Effector memory CD8-positive, alpha-beta T cell (primary cell): ENCODE data around the gene OSBPL9.
"Not testable (repeated sequence)": the region's sequence is repeated elsewhere in the genome, so short reads cannot be mapped to it uniquely, and the experiment has no call there.

Experiments
- ATAC-seq: fragments of 150-1000 bp; cut with Tn5 transposase; replicated peaks from 2 replicates; pipeline ENCODE4 v1.10.0; 2021; ENCODE audit warnings: mild to moderate bottlenecking, moderate library complexity
- DNase-seq, 3 experiments: peaks; one replicate each; pipeline ENCODE4 v3.0.0; 2021
- H3K27ac Mint-ChIP-seq, 2 donors: one replicate each; pipeline ENCODE4 v1.8.0; 2022; ENCODE audit warnings: mild to moderate bottlenecking in 2 of 2, mixed read lengths in 2 of 2, moderate library complexity in 2 of 2
- H3K27me3 Mint-ChIP-seq, 2 donors: one replicate each; pipeline ENCODE4 v1.8.0; 2022; ENCODE audit warnings: mixed read lengths in 2 of 2
- H3K36me3 Mint-ChIP-seq: one replicate; pipeline ENCODE4 v1.8.0; 2022; ENCODE audit warnings: mild to moderate bottlenecking, moderate library complexity, mixed read lengths; ENCODE audit not compliant: insufficient read depth
- H3K4me1 Mint-ChIP-seq, 2 donors: one replicate each; pipeline ENCODE4 v1.8.0; 2022; ENCODE audit warnings: low read depth in 2 of 2, mixed read lengths in 2 of 2
- H3K4me3 Mint-ChIP-seq, 2 donors: one replicate each; pipeline ENCODE4 v1.8.0; 2022; ENCODE audit warnings: mild to moderate bottlenecking in 2 of 2, mixed read lengths in 2 of 2, moderate library complexity in 2 of 2
- H3K9me3 Mint-ChIP-seq, 2 donors: one replicate each; pipeline ENCODE4 v1.8.0; 2022; ENCODE audit warnings: mixed read lengths in 2 of 2

OSBPL9 gene

DNA sequence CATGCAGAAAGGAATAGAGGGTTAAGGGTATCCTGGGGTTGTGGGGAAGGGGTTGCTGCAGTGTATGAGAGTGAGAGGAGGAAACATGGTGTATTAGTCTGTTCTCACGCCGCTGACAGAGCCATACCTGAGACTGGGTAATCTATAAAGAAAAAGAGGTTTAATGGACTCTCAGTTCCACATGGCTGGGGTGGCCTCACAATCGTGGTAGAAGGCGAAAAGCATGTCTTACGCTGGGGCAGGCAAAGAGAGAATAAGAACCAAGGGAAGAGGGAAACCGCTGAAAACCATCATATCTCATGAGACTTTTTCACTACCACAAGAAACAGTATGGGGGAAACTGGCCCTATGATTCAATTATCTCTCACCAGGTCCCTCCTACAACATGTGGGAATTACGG is 17.7 kb downstream of the OSBPL9 start:
- Mint-ChIP-seq H3K27me3 (no peaks in the 10 kb centered on the region), H3K27ac (peak overlapping the region; percentile 5 to 33), H3K36me3 (no peaks in the 10 kb centered on the region), H3K4me1 (peaks cover 14 to 27% of the 10 kb centered on the region in 2 donors), H3K9me3 (no peaks in the 10 kb centered on the region), H3K4me3 (no peak overlapping the region)
- ATAC-seq = no peak
- no peak for DNase-seq

DNA sequence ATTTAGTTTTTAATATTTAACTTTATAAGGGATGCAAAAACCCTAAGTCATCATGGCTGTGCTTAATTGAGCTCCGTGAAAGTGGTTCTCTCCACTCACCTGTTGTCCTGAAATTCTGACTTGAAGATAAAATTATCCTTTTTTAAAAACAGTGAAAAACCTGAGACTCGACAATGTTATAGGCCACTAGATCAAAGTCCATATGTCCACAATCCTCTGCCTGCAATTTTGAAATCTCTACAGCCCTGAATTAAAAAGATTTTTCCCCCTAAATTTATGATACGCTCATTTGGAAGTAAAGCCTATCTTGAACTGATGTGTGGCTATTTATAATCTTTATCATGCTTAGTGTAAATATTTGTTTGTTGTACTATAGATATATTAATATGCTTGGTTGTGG is 18.7 kb downstream of the OSBPL9 start:
- Mint-ChIP-seq H3K27ac (no peak overlapping the region), H3K9me3 (no peaks in the 10 kb centered on the region), H3K36me3 (no peaks in the 10 kb centered on the region), H3K4me3 (no peak overlapping the region), H3K27me3 (no peaks in the 10 kb centered on the region), H3K4me1 (peaks cover 14 to 22% of the 10 kb centered on the region in 2 donors)
- DNase-seq = no peak
- ATAC-seq = no peak

DNA sequence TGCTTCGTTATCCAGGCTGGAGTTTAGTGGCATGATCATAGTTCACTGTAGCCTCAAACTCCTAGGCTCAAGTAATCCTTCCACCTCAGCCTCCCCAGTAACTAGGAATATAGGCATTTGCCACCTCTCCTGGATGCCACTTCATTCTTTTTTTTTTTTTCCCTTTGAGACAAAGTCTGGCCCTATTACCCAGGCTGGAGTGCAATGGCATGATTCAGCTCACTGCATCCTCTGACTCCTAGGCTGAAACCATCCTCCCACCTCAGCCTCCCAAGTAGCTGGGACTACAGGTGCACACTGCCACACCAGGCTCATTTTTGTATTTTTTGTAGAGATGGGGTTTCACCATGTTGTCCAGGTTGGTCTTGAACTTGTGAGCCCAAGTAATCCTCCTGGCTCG is 19.3 kb downstream of the OSBPL9 start:
- ATAC-seq (no peak), DNase-seq (no peak)
- no peaks in the 10 kb centered on the region for H3K27me3 Mint-ChIP-seq
- peaks cover 13 to 22% of the 10 kb centered on the region in 2 donors for H3K4me1 Mint-ChIP-seq
- no peak overlapping the region for H3K27ac Mint-ChIP-seq
- no peaks in the 10 kb centered on the region for H3K9me3 Mint-ChIP-seq
- H3K36me3 Mint-ChIP-seq = no peaks in the 10 kb centered on the region
- H3K4me3 Mint-ChIP-seq = no peak overlapping the region

DNA sequence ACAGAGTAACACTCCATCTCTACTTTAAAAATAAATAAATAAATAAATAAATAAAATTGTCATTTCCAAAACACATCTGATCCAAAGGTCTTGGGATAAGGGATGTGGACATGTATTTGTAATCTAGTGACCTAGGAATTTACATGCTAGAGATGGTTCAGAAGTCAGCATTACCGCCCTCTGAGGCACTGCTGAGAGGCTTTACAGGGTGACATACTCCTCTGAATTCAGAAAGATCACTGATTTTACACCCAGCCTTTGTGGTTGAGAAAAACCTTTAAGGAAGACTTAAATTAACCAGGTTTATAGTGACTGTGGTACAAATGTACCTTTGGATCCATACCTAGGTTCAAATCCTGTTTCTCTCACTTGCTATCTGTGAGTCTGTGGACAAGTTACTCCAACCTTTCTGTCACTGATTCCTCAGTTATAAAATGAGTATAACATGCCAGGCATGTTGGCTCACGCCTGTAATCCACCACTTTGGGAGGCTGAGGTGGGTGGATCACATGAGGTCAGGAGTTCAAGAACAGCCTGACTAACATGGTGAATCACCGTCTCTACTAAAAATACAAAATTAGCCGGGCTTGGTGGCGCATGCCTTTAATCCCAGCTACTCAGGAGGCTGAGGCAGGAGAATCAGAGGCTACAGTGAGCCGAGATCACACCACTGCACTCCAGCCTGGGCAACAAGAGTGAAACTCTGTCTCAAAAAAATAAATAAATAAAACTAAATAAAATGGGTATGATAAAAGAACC is 20.1 kb downstream of the OSBPL9 start:
- H3K27ac Mint-ChIP-seq = no peak overlapping the region
- ATAC-seq = no peak
- no peak for DNase-seq
- no peaks in the 10 kb centered on the region for H3K9me3 Mint-ChIP-seq
- peaks cover 13 to 22% of the 10 kb centered on the region in 2 donors for H3K4me1 Mint-ChIP-seq
- H3K27me3 Mint-ChIP-seq = no peaks in the 10 kb centered on the region
- no peaks in the 10 kb centered on the region for H3K36me3 Mint-ChIP-seq
- H3K4me3 Mint-ChIP-seq = no peak overlapping the region

DNA sequence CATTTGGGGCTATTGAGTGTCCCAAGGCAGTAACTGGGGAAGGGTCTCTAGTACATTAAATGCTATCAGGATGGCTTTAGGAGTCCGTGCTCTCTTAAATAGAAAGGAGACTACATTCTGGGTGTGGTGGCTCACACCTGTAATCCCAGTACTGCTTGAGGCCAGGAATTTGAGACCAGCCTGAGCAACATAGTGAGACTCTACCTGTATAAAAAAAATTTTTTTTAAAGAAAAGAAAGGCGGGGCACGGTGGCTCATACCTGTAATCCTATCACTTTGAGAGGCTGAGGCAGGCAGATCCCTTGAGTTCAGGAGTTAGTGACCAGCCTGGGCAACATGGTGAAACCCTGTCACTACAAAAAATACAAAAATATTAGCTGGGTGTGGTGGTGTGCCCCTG is 21.5 kb downstream of the OSBPL9 start:
- Mint-ChIP-seq H3K36me3 (no peaks in the 10 kb centered on the region), H3K4me1 (peaks cover 18 to 29% of the 10 kb centered on the region in 2 donors), H3K9me3 (no peaks in the 10 kb centered on the region), H3K27ac (no peak overlapping the region), H3K4me3 (no peak overlapping the region), H3K27me3 (no peaks in the 10 kb centered on the region)
- no peak for DNase-seq
- no peak for ATAC-seq

DNA sequence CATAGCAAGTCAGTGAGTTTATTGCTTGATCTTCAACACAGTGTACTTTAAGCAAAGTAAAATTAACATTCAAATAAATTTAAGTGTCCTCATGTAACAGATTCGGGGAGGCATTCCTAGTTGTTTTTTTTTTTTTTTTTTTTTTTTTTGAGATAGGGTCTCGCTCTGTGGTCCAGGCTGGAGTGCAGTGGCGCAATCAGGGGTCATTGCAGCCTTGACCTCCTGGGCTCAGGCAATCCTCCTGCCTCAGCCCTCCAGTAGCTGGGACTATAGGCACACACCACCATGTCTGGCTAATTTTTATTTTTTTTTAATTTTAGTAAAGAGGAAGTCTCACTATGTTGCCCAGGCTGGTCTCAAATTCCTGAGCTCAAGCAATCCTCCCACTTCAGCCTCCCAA is 22.8 kb downstream of the OSBPL9 start:
- Mint-ChIP-seq H3K36me3 (no peaks in the 10 kb centered on the region), H3K4me3 (no peak overlapping the region), H3K27ac (no peak overlapping the region), H3K9me3 (no peaks in the 10 kb centered on the region), H3K27me3 (no peaks in the 10 kb centered on the region), H3K4me1 (peaks cover 14 to 28% of the 10 kb centered on the region in 2 donors)
- ATAC-seq (no peak), DNase-seq (no peak)

DNA sequence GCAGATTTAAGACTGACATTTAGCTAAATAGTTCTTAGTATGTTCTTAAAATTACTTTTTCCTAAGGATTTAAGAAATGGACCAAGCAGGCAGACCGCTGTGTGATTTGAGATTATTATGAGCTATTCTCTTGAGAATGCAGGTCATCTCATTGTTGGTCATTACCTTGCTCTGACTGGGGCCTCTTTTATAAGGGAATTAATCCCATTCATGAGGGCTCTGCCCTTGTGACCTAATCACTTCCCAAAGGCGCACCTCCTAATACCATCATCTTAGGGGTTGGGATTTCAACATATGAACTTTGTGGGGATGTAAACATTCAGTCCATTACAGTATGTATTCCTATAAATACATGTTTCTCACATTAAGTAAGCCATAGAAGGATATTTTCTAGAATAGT is 24.2 kb downstream of the OSBPL9 start:
- DNase-seq = no peak
- H3K4me3 Mint-ChIP-seq = no peak overlapping the region

DNA sequence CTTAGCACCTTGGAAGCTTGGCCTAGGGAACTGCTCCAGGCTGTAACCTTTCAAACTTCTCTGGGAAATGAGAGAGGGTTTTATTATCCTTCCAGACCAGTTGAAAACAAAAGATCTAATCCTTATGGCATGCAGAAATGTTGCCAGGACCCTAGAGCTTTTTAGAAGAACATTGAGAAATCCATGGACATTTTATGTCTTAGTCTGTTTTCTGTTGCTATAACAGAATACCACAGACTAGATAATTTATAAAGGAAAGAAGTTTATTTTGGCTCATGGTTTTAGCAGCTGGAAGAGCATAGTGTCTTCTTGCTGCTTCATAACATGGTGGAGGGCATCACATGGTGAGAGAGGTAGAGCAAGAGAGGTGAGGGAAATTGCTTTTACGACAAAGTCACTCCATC is 25.8 kb downstream of the OSBPL9 start:
- H3K27ac Mint-ChIP-seq = no peak overlapping the region
- H3K9me3 Mint-ChIP-seq = no peaks in the 10 kb centered on the region
- no peak for DNase-seq
- H3K4me1 Mint-ChIP-seq = peaks cover 11 to 20% of the 10 kb centered on the region in 2 donors
- peaks cover 4% of the 10 kb centered on the region for H3K36me3 Mint-ChIP-seq
- no peak for ATAC-seq
- H3K27me3 Mint-ChIP-seq = no peaks in the 10 kb centered on the region
- no peak overlapping the region for H3K4me3 Mint-ChIP-seq

More for the DNA sequence above, 24.2 kb downstream of the OSBPL9 start:
- ATAC-seq = no peak
- no peak overlapping the region for H3K27ac Mint-ChIP-seq
- H3K27me3 Mint-ChIP-seq = no peaks in the 10 kb centered on the region
- H3K36me3 Mint-ChIP-seq = no peaks in the 10 kb centered on the region
- H3K4me1 Mint-ChIP-seq = peaks cover 12 to 22% of the 10 kb centered on the region in 2 donors
- H3K9me3 Mint-ChIP-seq = no peaks in the 10 kb centered on the region

DNA sequence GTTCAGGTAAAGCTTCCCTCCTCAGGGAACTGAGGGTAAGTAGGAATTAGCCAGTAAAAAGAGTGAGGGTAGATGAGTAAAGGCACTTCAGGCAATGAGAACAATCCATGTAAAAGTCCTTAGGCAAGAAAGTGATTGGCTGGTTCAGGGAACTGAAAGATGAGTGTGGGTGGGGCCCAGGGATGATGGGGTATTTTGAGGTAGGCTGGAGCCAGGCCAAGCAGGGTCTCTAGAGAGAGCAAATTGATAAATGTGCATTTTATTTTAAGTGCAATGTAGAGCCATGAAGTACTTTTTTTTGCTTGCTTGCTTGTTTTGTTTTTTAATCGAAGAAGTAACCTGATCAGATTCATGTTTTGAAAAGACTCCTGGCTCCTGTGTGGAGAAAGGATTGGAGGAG is 26.5 kb downstream of the OSBPL9 start:
- no peak overlapping the region for H3K4me3 Mint-ChIP-seq

DNA sequence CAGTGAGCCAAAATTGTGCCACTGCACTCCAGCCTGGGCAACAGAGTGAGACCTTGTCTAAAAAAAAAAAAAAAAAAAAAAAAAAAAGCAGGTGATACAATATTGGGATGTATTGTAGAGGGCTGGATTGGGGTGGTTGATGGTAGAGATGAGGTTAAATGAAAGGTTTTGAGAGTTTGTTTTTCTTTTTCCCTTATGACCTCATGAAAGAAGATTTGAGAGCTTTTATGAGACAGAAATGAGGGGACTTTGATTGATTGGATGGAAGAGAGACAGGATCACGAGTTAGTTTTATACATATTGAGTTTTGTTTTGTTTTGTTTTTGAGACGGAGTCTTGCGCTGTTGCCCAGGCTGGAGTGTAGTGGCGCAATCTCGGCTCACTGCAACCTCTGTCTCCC is 27.1 kb downstream of the OSBPL9 start:
- Mint-ChIP-seq H3K27me3 (no peaks in the 10 kb centered on the region), H3K36me3 (peaks cover 5% of the 10 kb centered on the region), H3K4me1 (peaks cover 12 to 14% of the 10 kb centered on the region in 2 donors), H3K4me3 (no peak overlapping the region), H3K9me3 (no peaks in the 10 kb centered on the region), H3K27ac (no peak overlapping the region)
- DNase-seq (no peak), ATAC-seq (no peak)

More for the DNA sequence above, 26.5 kb downstream of the OSBPL9 start:
- Mint-ChIP-seq H3K36me3 (peaks cover 5% of the 10 kb centered on the region), H3K9me3 (no peaks in the 10 kb centered on the region), H3K4me1 (peaks cover 12 to 14% of the 10 kb centered on the region in 2 donors), H3K27ac (no peak overlapping the region), H3K27me3 (no peaks in the 10 kb centered on the region)
- no peak for ATAC-seq
- DNase-seq = no peak

DNA sequence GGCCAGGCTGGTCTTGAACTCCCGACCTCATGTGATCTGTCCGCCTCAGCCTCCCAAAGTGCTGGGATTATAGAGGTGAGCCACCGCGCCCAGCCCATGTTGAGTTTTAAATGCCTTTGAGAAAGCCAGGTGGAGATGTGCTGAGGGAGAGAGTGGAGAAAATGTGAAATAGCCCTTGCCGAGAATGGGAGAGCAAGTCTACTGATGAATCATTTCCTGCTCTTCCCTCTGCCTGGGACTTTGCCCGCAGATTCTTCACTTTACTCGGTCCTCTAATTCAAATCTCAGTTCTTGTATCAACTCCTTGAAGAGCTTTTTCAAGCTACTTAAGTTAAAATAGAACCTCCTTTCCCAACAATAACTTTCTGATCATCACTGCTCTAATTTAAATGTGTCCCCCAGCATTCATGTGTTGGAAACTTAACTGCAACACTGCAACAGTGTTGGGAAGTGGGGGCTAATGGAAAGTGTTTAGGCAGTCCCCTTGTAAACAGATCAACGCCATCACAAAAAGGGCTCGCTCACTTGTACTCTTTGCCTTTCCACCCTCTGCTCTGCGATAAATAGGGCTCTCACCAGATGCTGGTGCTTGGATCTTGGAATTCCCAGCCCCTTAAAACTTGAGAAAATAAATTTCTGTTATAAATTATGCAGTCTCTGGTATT is 27.8 kb downstream of the OSBPL9 start:
- DNase-seq (no peak), ATAC-seq (no peak)
- no peaks in the 10 kb centered on the region for H3K27me3 Mint-ChIP-seq
- peaks cover 11 to 18% of the 10 kb centered on the region in 2 donors for H3K4me1 Mint-ChIP-seq
- no peaks in the 10 kb centered on the region for H3K9me3 Mint-ChIP-seq
- H3K27ac Mint-ChIP-seq = no peak overlapping the region
- no peak overlapping the region for H3K4me3 Mint-ChIP-seq
- peaks cover 5% of the 10 kb centered on the region for H3K36me3 Mint-ChIP-seq

DNA sequence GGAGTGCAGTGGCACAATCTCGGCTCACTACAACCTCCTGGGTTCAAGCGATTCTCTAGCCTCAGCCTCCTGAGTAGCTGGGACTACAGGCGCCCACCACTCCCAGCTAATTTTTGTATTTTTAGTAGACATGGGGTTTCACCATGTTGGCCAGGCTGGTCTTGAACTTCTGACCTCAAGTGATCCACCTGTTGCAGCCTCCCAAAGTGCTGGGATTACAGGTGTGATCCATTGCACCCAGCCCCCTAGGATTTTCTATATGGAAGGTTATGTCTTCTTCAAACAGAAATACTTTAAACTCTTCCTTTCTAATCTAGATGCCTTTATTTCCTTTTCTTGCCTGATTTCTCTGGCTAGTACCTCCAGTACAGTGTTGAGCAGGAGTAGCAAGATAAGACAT is 29.7 kb downstream of the OSBPL9 start:
- not testable (repeated sequence) for H3K27ac Mint-ChIP-seq, H3K27me3 Mint-ChIP-seq, H3K36me3 Mint-ChIP-seq, ATAC-seq, H3K9me3 Mint-ChIP-seq, DNase-seq, H3K4me3 Mint-ChIP-seq
- peaks cover 11 to 18% of the 10 kb centered on the region in 2 donors for H3K4me1 Mint-ChIP-seq

DNA sequence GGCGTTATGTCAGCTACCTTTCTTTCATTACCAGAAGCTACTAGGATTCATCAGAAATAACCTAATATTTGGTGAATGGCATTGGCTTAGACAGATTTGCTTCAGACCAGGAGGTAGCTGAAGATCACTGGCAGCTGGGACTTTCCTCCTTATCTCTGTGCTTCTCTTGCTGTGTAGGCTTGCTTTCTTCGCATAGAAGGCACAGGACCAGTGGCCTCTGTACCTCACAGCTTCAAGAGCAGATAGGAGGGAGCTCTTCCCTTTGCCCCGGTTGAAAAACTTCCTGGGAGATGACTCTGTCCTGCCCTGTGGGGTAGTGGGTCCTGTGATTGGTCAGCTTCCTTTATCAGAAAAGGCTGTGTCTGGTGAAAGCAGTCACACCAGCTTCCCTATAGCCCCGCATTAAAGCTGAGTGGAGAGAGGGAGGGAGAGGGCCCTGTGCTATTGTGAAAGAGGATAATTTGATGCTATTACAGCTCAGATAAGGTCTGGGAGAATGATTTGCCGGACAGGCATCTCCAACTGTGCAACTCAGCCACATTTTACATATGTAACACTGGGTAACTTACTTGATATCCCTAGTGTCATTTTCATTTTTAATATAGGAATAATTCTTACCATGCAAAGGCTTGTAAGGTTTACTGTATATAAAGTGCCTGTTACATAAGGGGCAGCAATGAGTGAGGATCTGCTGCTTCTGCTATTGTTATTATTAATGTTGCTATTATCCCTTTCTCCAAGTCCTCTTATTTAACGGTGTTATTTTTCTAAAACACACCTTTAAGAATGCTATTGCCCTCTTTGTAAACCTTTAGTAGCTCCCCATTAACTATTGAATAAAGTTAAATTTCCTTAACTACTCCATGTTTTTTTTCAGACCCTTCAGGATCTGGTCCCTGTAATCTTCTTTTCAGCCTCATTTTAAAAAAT is 31.6 kb downstream of the OSBPL9 start:
- DNase-seq = no peak
- no peak for ATAC-seq
- Mint-ChIP-seq H3K36me3 (peaks cover 6% of the 10 kb centered on the region), H3K4me3 (no peak overlapping the region), H3K27ac (peak overlapping the region in 1 of 2 donors; percentile 39), H3K9me3 (no peaks in the 10 kb centered on the region), H3K4me1 (peaks cover 7 to 10% of the 10 kb centered on the region in 2 donors), H3K27me3 (no peaks in the 10 kb centered on the region)
